Type B pancreatic cell (in vitro differentiated cells): ENCODE measurements around the gene LGI2. TPM values are rescaled to one million over a fixed set of nuclear protein-coding genes. Genes with fewer than 3 reads are reported as not detected.

Experiments
- DNase-seq: peaks from one replicate; pipeline ENCODE4 v3.0.0; 2021; ENCODE audit warnings: mixed read lengths; ENCODE audit not compliant: unreplicated experiment; ENCODE audit errors: extremely low spot score
- H3K27ac Mint-ChIP-seq: 2 replicates; pipeline ENCODE4 v1.8.0; 2021; ENCODE audit warnings: mild to moderate bottlenecking, mixed read lengths
- H3K27me3 Mint-ChIP-seq: 2 replicates; pipeline ENCODE4 v1.8.0; 2021; ENCODE audit warnings: mixed read lengths
- H3K36me3 Mint-ChIP-seq: 2 replicates; pipeline ENCODE4 v1.8.0; 2021; ENCODE audit warnings: mixed read lengths
- H3K4me1 Mint-ChIP-seq: one replicate; pipeline ENCODE4 v1.8.0; 2021; ENCODE audit warnings: mixed read lengths; ENCODE audit not compliant: unreplicated experiment
- H3K4me3 Mint-ChIP-seq: 2 replicates; pipeline ENCODE4 v1.8.0; 2021; ENCODE audit warnings: mild to moderate bottlenecking, mixed read lengths
- H3K9me3 Mint-ChIP-seq: 2 replicates; pipeline ENCODE4 v1.8.0; 2021; ENCODE audit warnings: mixed read lengths
- CTCF ChIP-seq: fragments of 200-600 bp; sonication (generic); conservative IDR thresholded peaks from 2 replicates; pipeline ENCODE4 v1.5.0; 2021; ENCODE audit warnings: antibody characterized with exemption, mild to moderate bottlenecking
- long read RNA-seq: library from polyadenylated mRNA; unstranded; transcript quantifications from one replicate; pipeline ENCODE4 v2.0.0, GENCODE V29; 2020
- total RNA-seq: library from RNA; stranded (reverse); gene quantifications from 2 replicates; pipeline ENCODE4 v1.2.1, GENCODE V29; 2021; ENCODE audit warnings: low replicate concordance

Gene LGI2
- total RNA-seq: 1.1 and 5.4 TPM in 2 replicates
- long read RNA-seq: 0 reads

- H3K27ac Mint-ChIP-seq: no peak within 1 kb of the TSS
- H3K27me3 Mint-ChIP-seq: peaks cover 69% of the 10 kb centered on the region
- DNase-seq: peak; percentile 74
- H3K36me3 Mint-ChIP-seq: no peaks in the 10 kb centered on the region
- H3K4me3 Mint-ChIP-seq: peak within 1 kb of the TSS; percentile 85
- no peak for TF ChIP-seq CTCF
- H3K4me1 Mint-ChIP-seq: no peaks in the 10 kb centered on the region
- H3K9me3 Mint-ChIP-seq: peaks cover 5% of the 10 kb centered on the region
Observed at GRCh38 chr4:25030277-25031076, at the start of gene LGI2. Gene LGI2 (minus strand): TSS chr4:25030946. CDS start chr4:25030693, 253 bp downstream.

- Mint-ChIP-seq H3K36me3 (no peaks in the 10 kb centered on the region), H3K27ac (no peak overlapping the region), H3K9me3 (no peaks in the 10 kb centered on the region)
Observed at GRCh38 chr4:25078523-25078922, 47.8 kb upstream of the LGI2 start.

GRCh38 chr4:25076625-25077398 is 46.1 kb upstream of the LGI2 start:
- DNase-seq: no peak
- Mint-ChIP-seq H3K36me3 (no peaks in the 10 kb centered on the region), H3K4me3 (no peak overlapping the region), H3K27me3 (peaks cover 15% of the 10 kb centered on the region), H3K4me1 (no peaks in the 10 kb centered on the region), H3K9me3 (no peaks in the 10 kb centered on the region), H3K27ac (no peak overlapping the region)
- no peak for TF ChIP-seq CTCF

More at GRCh38 chr4:25078523-25078922, 47.8 kb upstream of the LGI2 start:
- Mint-ChIP-seq H3K4me1 (no peaks in the 10 kb centered on the region), H3K27me3 (peaks cover 13% of the 10 kb centered on the region), H3K4me3 (no peak overlapping the region)
- TF ChIP-seq CTCF: no peak
- no peak for DNase-seq

- Mint-ChIP-seq H3K4me3 (no peak overlapping the region), H3K36me3 (no peaks in the 10 kb centered on the region), H3K9me3 (no peaks in the 10 kb centered on the region), H3K4me1 (no peaks in the 10 kb centered on the region), H3K27me3 (peaks cover 13% of the 10 kb centered on the region), H3K27ac (no peak overlapping the region)
- DNase-seq: no peak
- no peak for TF ChIP-seq CTCF
Observed at GRCh38 chr4:25075851-25076250, 45.1 kb upstream of the LGI2 start.

- H3K4me1 Mint-ChIP-seq: no peaks in the 10 kb centered on the region
- no peaks in the 10 kb centered on the region for H3K9me3 Mint-ChIP-seq
- peaks cover 13% of the 10 kb centered on the region for H3K27me3 Mint-ChIP-seq
- no peak for TF ChIP-seq CTCF
- DNase-seq: no peak
- H3K27ac Mint-ChIP-seq: no peak overlapping the region
- H3K36me3 Mint-ChIP-seq: no peaks in the 10 kb centered on the region
- H3K4me3 Mint-ChIP-seq: no peak overlapping the region
Observed at GRCh38 chr4:25075129-25075528, 44.4 kb upstream of the LGI2 start.
